Measurements from ENCODE around the gene SREBF2. TPM values are rescaled to one million over a fixed set of nuclear protein-coding genes. Genes with fewer than 3 reads are reported as not detected.
A peak's percentile ranks its signal among the peaks of the same experiment; 100 is the strongest.

SREBF2 gene
- total and polyA plus RNA-seq, 2 of the 13 experiments (the other 11 are each of a cell fraction or from before 2014, with no cell fraction given) = 53.8 to 72.6 TPM

- FAIRE-seq (no peak), ATAC-seq (no peak), DNase-seq (ENCODE audit: low spot score) (no peak)
- in situ Hi-C loops (cut with HindIII; ENCODE audit: extremely low pct_ligation_motif_present, low pct_unique_long_range_greater_than_20kb) (no loop called here), intact Hi-C loops (cut with micrococcal nuclease; ENCODE audit: unreplicated experiment) (no loop called here)
- Histone ChIP-seq H3K4me1 (ENCODE audit: insufficient read depth, low read length) (peaks cover 25% of the 10 kb centered on the region), H3K79me2 (ENCODE audit: insufficient read depth, low read length) (peaks cover 21% of the 10 kb centered on the region), H3K9me3 (ENCODE audit: low read length) (no peaks in the 10 kb centered on the region), H3K4me2 (ENCODE audit: low read depth, low read length) (no peak overlapping the region), H2AFZ (ENCODE audit: low read length) (no peak overlapping the region), H3K9ac (ENCODE audit: insufficient read depth, low read depth, low read length) (no peak overlapping the region), H3K4me3 (replicated peaks in 1 of 3; ENCODE audit: insufficient read depth in 1 of 3, low read depth in 2 of 3, low read length in 3 of 3) (no peak overlapping the region), H3K27ac (ENCODE audit: extremely low read length, insufficient read depth, low read length) (no peak overlapping the region), H4K20me1 (ENCODE audit: insufficient read depth, low read length) (no peaks in the 10 kb centered on the region), H3K27me3 (ENCODE audit: control insufficient read depth in 1 of 2, insufficient read depth in 2 of 2, low read length in 2 of 2) (no peaks in the 10 kb centered on the region; a peak in 1 of 5 replicates), H3K36me3 (replicated peaks in 1 of 2; ENCODE audit: control insufficient read depth in 1 of 2, insufficient read depth in 2 of 2, low read length in 2 of 2) (no peaks in the 10 kb centered on the region; a peak in 1 of 5 replicates)
- POLR2A ChIA-PET = interaction anchor here (3.0 kb wide), 1 partner anchor 34 kb away, joined by 45 read pairs; the partner anchor contains the start of gene SREBF2
- BruUV-seq (replicated peaks) = no TSS peak
- WGBS (ENCODE audit: low lambda C conversion rate) = 82% methylated on average over 2 of the region's 2 CpGs
- TF ChIP-seq NR2F6 (IDR thresholded peaks at IDR 0.05) = no peak
- TF ChIP-seq NR2F6 (CRISPR knock-in tag; IDR thresholded peaks at IDR 0.05) = no peak
- TF ChIP-seq SMAD3 (CRISPR knock-in tag; IDR thresholded peaks at IDR 0.05) = no peak
- TF ChIP-seq GRHL1 (CRISPR knock-in tag; conservative IDR thresholded peaks at IDR 0.05) = no peak
- CTCF ChIA-PET (ENCODE audit: low intra/inter-chr PET ratio, low total read pairs) = no interaction called here
Measured at GRCh38 chr22:41798736-41799135, 34.2 kb upstream of the SREBF2 start.

- Histone ChIP-seq H3K9ac (ENCODE audit: insufficient read depth, low read depth, low read length) (peak overlapping the region; percentile 89), H3K79me2 (ENCODE audit: insufficient read depth, low read length) (peaks cover 28% of the 10 kb centered on the region), H3K9me3 (ENCODE audit: low read length) (no peaks in the 10 kb centered on the region), H3K27me3 (ENCODE audit: control insufficient read depth in 1 of 2, insufficient read depth in 2 of 2, low read length in 2 of 2) (no peaks in the 10 kb centered on the region; a peak in 1 of 5 replicates), H2AFZ (ENCODE audit: low read length) (no peak overlapping the region), H3K4me2 (ENCODE audit: low read depth, low read length) (peak overlapping the region; percentile 87), H3K27ac (ENCODE audit: extremely low read length, insufficient read depth, low read length) (peak overlapping the region; percentile 87), H3K4me3 (replicated peaks in 1 of 3; ENCODE audit: insufficient read depth in 1 of 3, low read depth in 2 of 3, low read length in 3 of 3) (peak overlapping the region; percentile 71 to 92 (median 86)), H3K36me3 (replicated peaks in 1 of 2; ENCODE audit: control insufficient read depth in 1 of 2, insufficient read depth in 2 of 2, low read length in 2 of 2) (no peaks in the 10 kb centered on the region; a peak in 1 of 5 replicates), H4K20me1 (ENCODE audit: insufficient read depth, low read length) (no peaks in the 10 kb centered on the region), H3K4me1 (ENCODE audit: insufficient read depth, low read length) (peaks cover 33% of the 10 kb centered on the region)
- intact Hi-C loops (cut with micrococcal nuclease; ENCODE audit: unreplicated experiment) (no loop called here), in situ Hi-C loops (cut with HindIII; ENCODE audit: extremely low pct_ligation_motif_present, low pct_unique_long_range_greater_than_20kb) (no loop called here)
- BruUV-seq (replicated peaks) = TSS peak; percentile 92
- 34% methylated on average over 14 of the region's 38 CpGs for WGBS (ENCODE audit: low lambda C conversion rate)
- peak; percentile 52 for ATAC-seq
- DNase-seq (ENCODE audit: low spot score) = no peak
- no peak for FAIRE-seq
- POLR2A ChIA-PET = interaction anchor here (0.6 to 3.0 kb wide), 22 partner anchors 10 to 291 kb away, joined by 3 to 45 read pairs (median 6); partner anchors contain the start of genes CENPM, NDUFA6, SNU13 and SREBF2
- CTCF ChIA-PET (ENCODE audit: low intra/inter-chr PET ratio, low total read pairs) = no interaction called here
- TF ChIP-seq HDAC2 (CRISPR knock-in tag; IDR thresholded peaks at IDR 0.05) (no peak), KLF6 (CRISPR knock-in tag; IDR thresholded peaks at IDR 0.05) (no peak), ZFP36L2 (CRISPR knock-in tag; IDR thresholded peaks at IDR 0.05) (no peak), ELF3 (CRISPR knock-in tag; IDR thresholded peaks at IDR 0.05) (no peak), ZNF460 (CRISPR knock-in tag; IDR thresholded peaks at IDR 0.05; ENCODE audit: borderline replicate concordance) (no peak), THYN1 (CRISPR knock-in tag; IDR thresholded peaks at IDR 0.05; ENCODE audit: borderline replicate concordance, low read depth) (no peak), HOXA5 (CRISPR knock-in tag; IDR thresholded peaks at IDR 0.05) (0 out of 2 replicates have a peak, but pooled peaks have one; percentile 4), PATZ1 (CRISPR knock-in tag; IDR thresholded peaks at IDR 0.05) (no peak), ARNTL (CRISPR knock-in tag; IDR thresholded peaks at IDR 0.05) (peak; percentile 50; the same call in 1 of the 2 replicates), TBP (CRISPR knock-in tag; IDR thresholded peaks at IDR 0.05) (no peak), ZNF20 (CRISPR knock-in tag; IDR thresholded peaks at IDR 0.05) (no peak)
Measured at GRCh38 chr22:41799486-41800347, 33.2 kb upstream of the SREBF2 start.

Measured in HepG2 (cell line).